ENCODE measurements around the gene PCOLCE2. TPM values are rescaled to one million over a fixed set of nuclear protein-coding genes. Genes with fewer than 3 reads are reported as not detected.

The PCOLCE2 gene
- total RNA-seq, 1 experiment from 2014 or later = 4.4 TPM

- ChIA-PET POLR2A (no interaction called here), CTCF (no interaction called here), RAD21 (ENCODE audit: low non-redundant PET in 1 of 2, low total read pairs in 2 of 2, uncharacterized antibody in 2 of 2, unreplicated experiment in 2 of 2) (no interaction called here)
- Histone ChIP-seq H3K9me3 (ENCODE audit: control insufficient read depth in 1 of 2, insufficient read depth in 1 of 2, low read depth in 1 of 2, low read length in 2 of 2) (no peaks in the 10 kb centered on the region), H3K9ac (ENCODE audit: low read length) (no peak overlapping the region), H3K27me3 (ENCODE audit: insufficient read depth, low read length) (no peaks in the 10 kb centered on the region), H3K27ac (ENCODE audit: low read depth, low read length) (no peak overlapping the region), H3K36me3 (ENCODE audit: control insufficient read depth in 1 of 2, insufficient read depth in 2 of 2, low read length in 2 of 2) (no peaks in the 10 kb centered on the region), H3K79me2 (ENCODE audit: insufficient read depth, low read length) (no peaks in the 10 kb centered on the region), H4K20me1 (ENCODE audit: insufficient read depth) (no peaks in the 10 kb centered on the region), H3K4me2 (ENCODE audit: low read length) (no peak overlapping the region), H3K4me1 (ENCODE audit: control insufficient read depth in 1 of 2, insufficient read depth in 2 of 2, low read length in 2 of 2) (no peaks in the 10 kb centered on the region), H3K4me3 (replicated peaks in 1 of 2; ENCODE audit: low read depth in 1 of 2, low read length in 2 of 2) (no peak overlapping the region), H3K9me2 (ENCODE audit: insufficient read depth) (no peaks in the 10 kb centered on the region), H2AFZ (ENCODE audit: low read depth, low read length, poor library complexity, severe bottlenecking) (no peak overlapping the region)
- TF ChIP-seq SRF (IDR thresholded peaks at IDR 0.05; ENCODE audit: low read depth) (no peak), CEBPB (IDR thresholded peaks at IDR 0.05; ENCODE audit: low read depth) (no peak), ELF1 (IDR thresholded peaks at IDR 0.05; ENCODE audit: borderline replicate concordance, low read depth) (no peak), EZH2phosphoT487 (IDR thresholded peaks at IDR 0.05; ENCODE audit: borderline replicate concordance) (no peak), ATF3 (IDR thresholded peaks at IDR 0.05) (no peak), POLR2A (IDR thresholded peaks at IDR 0.05; ENCODE audit: borderline replicate concordance, extremely low read depth, insufficient read depth, insufficient read length) (no peak), EGR1 (IDR thresholded peaks at IDR 0.05; ENCODE audit: low read depth) (no peak), SIN3A (IDR thresholded peaks at IDR 0.05; ENCODE audit: low read depth) (no peak), YY1 (IDR thresholded peaks at IDR 0.05; ENCODE audit: extremely low read depth, insufficient replicate concordance, low read depth, low read length) (no peak), ZNF274 (IDR thresholded peaks at IDR 0.05; ENCODE audit: low read depth, low read length) (no peak), CBX3 (IDR thresholded peaks at IDR 0.05; ENCODE audit: low read depth) (no peak), JUND (IDR thresholded peaks at IDR 0.05) (no peak), EZH2 (IDR thresholded peaks at IDR 0.05) (no peak), POLR2AphosphoS5 (IDR thresholded peaks at IDR 0.05; ENCODE audit: low read depth, low read length) (no peak), SP1 (IDR thresholded peaks at IDR 0.05; ENCODE audit: low read depth) (no peak), TCF7L2 (IDR thresholded peaks at IDR 0.05; ENCODE audit: borderline replicate concordance, extremely low read depth, insufficient read depth, insufficient read length) (no peak), REST (IDR thresholded peaks at IDR 0.05; ENCODE audit: low read depth) (no peak)
- TF ChIP-seq, protein P1, sequence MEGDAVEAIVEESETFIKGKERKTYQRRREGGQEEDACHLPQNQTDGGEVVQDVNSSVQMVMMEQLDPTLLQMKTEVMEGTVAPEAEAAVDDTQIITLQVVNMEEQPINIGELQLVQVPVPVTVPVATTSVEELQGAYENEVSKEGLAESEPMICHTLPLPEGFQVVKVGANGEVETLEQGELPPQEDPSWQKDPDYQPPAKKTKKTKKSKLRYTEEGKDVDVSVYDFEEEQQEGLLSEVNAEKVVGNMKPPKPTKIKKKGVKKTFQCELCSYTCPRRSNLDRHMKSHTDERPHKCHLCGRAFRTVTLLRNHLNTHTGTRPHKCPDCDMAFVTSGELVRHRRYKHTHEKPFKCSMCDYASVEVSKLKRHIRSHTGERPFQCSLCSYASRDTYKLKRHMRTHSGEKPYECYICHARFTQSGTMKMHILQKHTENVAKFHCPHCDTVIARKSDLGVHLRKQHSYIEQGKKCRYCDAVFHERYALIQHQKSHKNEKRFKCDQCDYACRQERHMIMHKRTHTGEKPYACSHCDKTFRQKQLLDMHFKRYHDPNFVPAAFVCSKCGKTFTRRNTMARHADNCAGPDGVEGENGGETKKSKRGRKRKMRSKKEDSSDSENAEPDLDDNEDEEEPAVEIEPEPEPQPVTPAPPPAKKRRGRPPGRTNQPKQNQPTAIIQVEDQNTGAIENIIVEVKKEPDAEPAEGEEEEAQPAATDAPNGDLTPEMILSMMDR (IDR thresholded peaks at IDR 0.05 in 2 of 3, conservative IDR thresholded peaks at IDR 0.05 in 1 of 3; ENCODE audit: borderline replicate concordance in 1 of 3, insufficient read depth in 1 of 3, low read depth in 2 of 3, low read length in 2 of 3) = no peak
- TF ChIP-seq, protein P2, sequence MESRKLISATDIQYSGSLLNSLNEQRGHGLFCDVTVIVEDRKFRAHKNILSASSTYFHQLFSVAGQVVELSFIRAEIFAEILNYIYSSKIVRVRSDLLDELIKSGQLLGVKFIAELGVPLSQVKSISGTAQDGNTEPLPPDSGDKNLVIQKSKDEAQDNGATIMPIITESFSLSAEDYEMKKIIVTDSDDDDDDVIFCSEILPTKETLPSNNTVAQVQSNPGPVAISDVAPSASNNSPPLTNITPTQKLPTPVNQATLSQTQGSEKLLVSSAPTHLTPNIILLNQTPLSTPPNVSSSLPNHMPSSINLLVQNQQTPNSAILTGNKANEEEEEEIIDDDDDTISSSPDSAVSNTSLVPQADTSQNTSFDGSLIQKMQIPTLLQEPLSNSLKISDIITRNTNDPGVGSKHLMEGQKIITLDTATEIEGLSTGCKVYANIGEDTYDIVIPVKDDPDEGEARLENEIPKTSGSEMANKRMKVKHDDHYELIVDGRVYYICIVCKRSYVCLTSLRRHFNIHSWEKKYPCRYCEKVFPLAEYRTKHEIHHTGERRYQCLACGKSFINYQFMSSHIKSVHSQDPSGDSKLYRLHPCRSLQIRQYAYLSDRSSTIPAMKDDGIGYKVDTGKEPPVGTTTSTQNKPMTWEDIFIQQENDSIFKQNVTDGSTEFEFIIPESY (IDR thresholded peaks at IDR 0.05; ENCODE audit: extremely low read depth, insufficient replicate concordance, low read length) = no peak
- DNase-seq (ENCODE audit: low read depth, low spot score) (no peak), ATAC-seq (no peak)
- no TSS peak for BruUV-seq (replicated peaks)
- intact Hi-C loops (cut with micrococcal nuclease) = no loop called here
Measured at GRCh38 chr3:142912402-142913172, 23.7 kb upstream of the PCOLCE2 start.

Measured in HCT116 (cell line).